Measurements from ENCODE around the gene AHDC1.

The AHDC1 gene

GRCh38 chr1:27601321-27601770 lies 2.6 kb downstream of the AHDC1 start:
- DNase-seq = no peak
- peaks cover 29% of the 10 kb centered on the region for H3K4me1 ChIP-seq
- H3K36me3 ChIP-seq = no peaks in the 10 kb centered on the region
- no peaks in the 10 kb centered on the region for H3K9me3 ChIP-seq
- TF ChIP-seq, protein P1, sequence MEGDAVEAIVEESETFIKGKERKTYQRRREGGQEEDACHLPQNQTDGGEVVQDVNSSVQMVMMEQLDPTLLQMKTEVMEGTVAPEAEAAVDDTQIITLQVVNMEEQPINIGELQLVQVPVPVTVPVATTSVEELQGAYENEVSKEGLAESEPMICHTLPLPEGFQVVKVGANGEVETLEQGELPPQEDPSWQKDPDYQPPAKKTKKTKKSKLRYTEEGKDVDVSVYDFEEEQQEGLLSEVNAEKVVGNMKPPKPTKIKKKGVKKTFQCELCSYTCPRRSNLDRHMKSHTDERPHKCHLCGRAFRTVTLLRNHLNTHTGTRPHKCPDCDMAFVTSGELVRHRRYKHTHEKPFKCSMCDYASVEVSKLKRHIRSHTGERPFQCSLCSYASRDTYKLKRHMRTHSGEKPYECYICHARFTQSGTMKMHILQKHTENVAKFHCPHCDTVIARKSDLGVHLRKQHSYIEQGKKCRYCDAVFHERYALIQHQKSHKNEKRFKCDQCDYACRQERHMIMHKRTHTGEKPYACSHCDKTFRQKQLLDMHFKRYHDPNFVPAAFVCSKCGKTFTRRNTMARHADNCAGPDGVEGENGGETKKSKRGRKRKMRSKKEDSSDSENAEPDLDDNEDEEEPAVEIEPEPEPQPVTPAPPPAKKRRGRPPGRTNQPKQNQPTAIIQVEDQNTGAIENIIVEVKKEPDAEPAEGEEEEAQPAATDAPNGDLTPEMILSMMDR (IDR thresholded peaks at IDR 0.05; ENCODE audit: low read depth, low read length) = no peak
- H3K27me3 ChIP-seq = no peaks in the 10 kb centered on the region
- peak overlapping the region; percentile 71 for H3K4me3 ChIP-seq (ENCODE audit: low read depth, low read length)

DNA sequence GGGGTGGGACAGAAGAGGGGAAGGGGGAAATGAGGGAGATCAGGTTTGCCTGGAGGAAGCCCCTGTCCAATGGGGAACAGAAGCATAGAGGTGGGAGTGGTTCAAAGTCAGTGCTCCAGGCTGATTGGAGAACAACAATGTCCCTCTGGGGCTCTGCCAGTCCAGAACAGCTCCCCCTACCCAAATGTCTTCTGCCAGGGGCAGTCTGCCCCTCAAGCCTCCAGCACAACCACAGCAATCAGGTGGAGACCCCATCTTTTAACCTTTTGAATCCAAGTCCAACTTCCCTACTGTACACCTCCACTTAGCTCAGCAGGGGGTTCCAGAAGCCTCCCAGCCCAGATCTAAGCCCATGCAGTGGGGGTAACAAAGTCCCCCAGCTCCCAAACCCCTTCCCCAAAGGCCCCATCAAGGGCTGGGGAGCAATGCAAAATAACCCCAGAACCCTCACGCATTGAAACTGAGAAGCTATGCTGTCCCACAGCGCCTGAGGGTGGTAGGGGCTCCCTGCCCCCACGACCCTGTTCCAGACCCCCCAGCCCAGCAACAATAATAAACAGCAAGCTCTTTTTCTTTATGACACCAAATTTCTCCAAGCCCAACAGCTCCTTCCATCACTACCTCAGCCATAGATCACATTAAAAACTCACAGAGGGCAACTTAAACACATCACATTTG lies 3.3 kb downstream of the AHDC1 start:
- no peaks in the 10 kb centered on the region for H3K9me3 ChIP-seq
- peak overlapping the region; percentile 71 for H3K4me3 ChIP-seq (ENCODE audit: low read depth, low read length)
- peaks cover 27% of the 10 kb centered on the region for H3K4me1 ChIP-seq
- DNase-seq = peak; percentile 61
- TF ChIP-seq, protein P1 (IDR thresholded peaks at IDR 0.05; ENCODE audit: low read depth, low read length) = peak; percentile 32
- H3K27me3 ChIP-seq = no peaks in the 10 kb centered on the region
- no peaks in the 10 kb centered on the region for H3K36me3 ChIP-seq

DNA sequence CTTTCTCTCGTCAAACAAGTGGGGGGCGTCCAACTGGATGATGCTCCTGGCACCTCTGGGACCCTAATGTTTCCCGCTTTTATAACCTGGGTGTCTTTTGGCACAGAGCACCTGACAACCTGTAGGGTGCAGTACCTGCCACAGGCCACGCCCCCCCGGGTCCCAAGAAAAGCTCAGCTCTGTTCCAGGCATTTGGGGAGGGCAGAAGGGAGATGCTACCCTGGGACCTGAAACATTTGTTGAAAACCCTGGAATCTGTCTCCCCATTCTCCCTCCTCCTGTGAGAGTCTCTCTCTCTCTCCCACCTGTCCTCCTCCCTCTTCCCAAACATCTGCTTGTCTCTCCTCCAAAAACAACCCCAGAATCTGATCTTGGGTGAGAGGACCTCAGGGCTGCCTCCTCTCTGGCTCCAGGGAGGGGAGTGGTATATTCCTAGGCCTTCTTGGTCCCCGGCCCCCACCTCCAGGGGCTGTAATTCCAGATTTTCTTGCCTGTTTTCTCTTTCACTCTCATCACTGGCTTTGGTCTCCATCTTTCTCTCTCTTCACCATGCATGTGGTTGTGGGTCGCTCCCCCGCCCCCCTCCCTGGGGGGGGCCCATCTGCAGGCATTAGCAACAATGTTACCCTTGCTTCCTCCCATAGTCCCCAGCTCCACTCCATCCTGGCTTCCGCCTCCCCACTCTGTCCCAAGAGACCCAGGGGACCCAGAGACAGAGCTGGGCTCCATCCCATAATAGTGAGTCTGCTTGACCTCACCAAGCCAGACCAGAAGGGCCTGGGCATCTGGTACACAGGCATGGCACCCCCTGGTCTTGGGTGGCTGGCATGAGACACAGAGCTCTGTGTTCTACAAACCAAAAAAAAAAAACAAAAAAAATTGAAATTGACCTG lies 4.1 kb downstream of the AHDC1 start:
- TF ChIP-seq, protein P1 (IDR thresholded peaks at IDR 0.05; ENCODE audit: low read depth, low read length) = no peak
- H3K4me3 ChIP-seq (ENCODE audit: low read depth, low read length) = peak overlapping the region; percentile 20

DNA sequence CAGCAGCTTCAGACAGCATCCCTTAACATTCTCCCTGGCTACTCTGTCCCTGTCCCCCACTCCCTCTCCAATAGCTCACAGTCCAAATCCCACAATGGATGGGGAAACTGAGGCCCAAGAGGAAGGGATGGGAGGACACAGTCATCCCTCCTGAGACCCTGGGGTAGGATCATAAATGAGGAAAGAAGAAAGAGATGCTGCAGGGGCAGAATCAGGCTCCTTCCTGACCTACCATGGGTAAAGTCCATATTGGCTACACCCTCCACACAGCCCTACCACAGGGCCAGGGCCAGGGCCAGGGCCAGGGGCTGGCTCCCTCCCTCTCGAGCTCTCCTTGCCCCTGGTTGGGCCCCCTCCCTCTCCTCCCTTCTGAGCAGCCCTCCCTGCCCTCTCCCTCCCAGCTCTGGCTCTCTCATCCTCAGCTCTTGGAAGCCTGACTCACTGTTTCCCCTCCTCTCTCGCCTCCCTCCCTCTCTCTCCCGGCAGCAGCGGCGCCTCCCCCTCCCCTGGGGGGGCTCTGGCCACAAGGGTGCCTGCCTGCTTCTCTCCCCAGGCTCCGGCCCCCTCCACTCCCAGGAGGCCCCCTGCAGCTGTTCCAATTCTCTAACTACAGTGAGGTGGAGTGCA lies 4.9 kb downstream of the AHDC1 start:
- peaks cover 31% of the 10 kb centered on the region for H3K4me1 ChIP-seq
- no peaks in the 10 kb centered on the region for H3K27me3 ChIP-seq
- H3K4me3 ChIP-seq (ENCODE audit: low read depth, low read length) = peak overlapping the region; percentile 16

More for the DNA sequence above, 4.1 kb downstream of the AHDC1 start:
- Histone ChIP-seq H3K9me3 (no peaks in the 10 kb centered on the region), H3K4me1 (peaks cover 27% of the 10 kb centered on the region), H3K36me3 (no peaks in the 10 kb centered on the region), H3K27me3 (no peaks in the 10 kb centered on the region)
- DNase-seq = peak; percentile 43

DNA sequence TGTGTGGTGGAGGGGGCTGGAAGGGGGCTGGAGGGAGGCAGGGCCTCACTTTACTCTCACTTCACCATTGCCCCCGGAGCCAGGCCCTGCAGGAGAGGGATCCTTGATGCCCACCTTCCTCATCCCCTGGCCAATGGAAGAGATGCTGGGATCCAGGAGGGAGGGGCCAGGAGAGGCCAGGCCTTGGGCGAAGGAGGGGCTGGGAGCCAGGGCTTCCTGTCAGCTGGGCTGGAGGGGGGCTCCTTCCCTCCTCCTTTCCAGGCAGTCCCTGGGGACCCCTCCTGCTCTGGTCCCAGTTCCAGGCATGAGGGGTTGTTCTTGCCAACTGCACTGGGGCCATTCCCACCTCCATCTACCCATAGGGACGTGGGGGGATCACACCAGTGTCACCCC lies 5.7 kb downstream of the AHDC1 start:
- Histone ChIP-seq H3K4me1 (peaks cover 37% of the 10 kb centered on the region), H3K9me3 (no peaks in the 10 kb centered on the region), H3K27me3 (no peaks in the 10 kb centered on the region), H3K4me3 (ENCODE audit: low read depth, low read length) (peak overlapping the region; percentile 16; the same call in 1 of the 2 replicates), H3K36me3 (no peaks in the 10 kb centered on the region)
- TF ChIP-seq, protein P1 (IDR thresholded peaks at IDR 0.05; ENCODE audit: low read depth, low read length) = no peak
- DNase-seq = peak; percentile 88

More for the DNA sequence above, 4.9 kb downstream of the AHDC1 start:
- TF ChIP-seq, protein P1 (IDR thresholded peaks at IDR 0.05; ENCODE audit: low read depth, low read length) = no peak
- DNase-seq = peak; percentile 68
- H3K9me3 ChIP-seq = no peaks in the 10 kb centered on the region
- no peaks in the 10 kb centered on the region for H3K36me3 ChIP-seq

Measured in BE2C (cell line).